Measurements from ENCODE around the gene POF1B. TPM values are rescaled to one million over a fixed set of nuclear protein-coding genes. Genes with fewer than 3 reads are reported as not detected.

The POF1B gene
- not detected in 2 replicates for total RNA-seq

GRCh38 chrX:85379174-85379907 lies at the start of gene POF1B:
Gene POF1B (minus strand): TSS chrX:85379665. CDS start chrX:85379454, 211 bp downstream.

GRCh38 chrX:85243761-85244449 lies 135.6 kb downstream of the POF1B start, which contains the start of the genes SATL1 and ZNF711:
Gene SATL1 (minus strand): TSS chrX:85243779. CDS start chrX:85108968, 134,811 bp downstream.
Gene ZNF711 (plus strand): TSS chrX:85243991. CDS start chrX:85247573, 3,582 bp downstream.

Other genes with a start within 250 kb of the POF1B start
- not detected in 2 replicates for gene SATL1, start 135.9 kb downstream of the POF1B start, total RNA-seq
- gene ZNF711, start 135.7 kb downstream of the POF1B start, total RNA-seq, result 0.57 TPM in 1 of 2 replicates, not detected in the other

All from placental pericyte (primary cell).